Left ventricle myocardium inferior (tissue), 1 donor: ENCODE results near the gene TIMP1. TPM values are rescaled to one million over a fixed set of nuclear protein-coding genes. Genes with fewer than 3 reads are reported as not detected.
"Not testable (repeated sequence)": the region's sequence is repeated elsewhere in the genome, so short reads cannot be mapped to it uniquely, and the experiment has no call there.

Experiments
- DNase-seq: peaks from one replicate; pipeline ENCODE4 v3.0.0-alpha.2; 2020
- H3K27ac ChIP-seq: fragments of 200-600 bp; replicated peaks from 2 replicates; pipeline ENCODE4 v1.8.0; 2021
- H3K27me3 ChIP-seq: fragments of 200-600 bp; 2 replicates; pipeline ENCODE4 v1.8.0; 2021; ENCODE audit warnings: low read depth
- H3K36me3 ChIP-seq: fragments of 200-600 bp; 2 replicates; pipeline ENCODE4 v1.8.0; 2021
- H3K4me1 ChIP-seq: fragments of 200-600 bp; 2 replicates; pipeline ENCODE4 v1.8.0; 2021
- H3K4me3 ChIP-seq: fragments of 200-600 bp; 2 replicates; pipeline ENCODE4 v1.8.0; 2021; ENCODE audit warnings: mild to moderate bottlenecking, moderate library complexity
- H3K9me3 ChIP-seq: fragments of 200-600 bp; replicated peaks from 2 replicates; pipeline ENCODE4 v1.8.0; 2021
- intact Hi-C: fragments of 100-400 bp; cut with micrococcal nuclease; formaldehyde crosslinking; loops from one replicate; pipeline ENCODE4 v1.11.0; 2022
- total RNA-seq: library from RNA; stranded (reverse); fragmentation: NEBNext Ultra II Directional; extraction: Animal tissue kit (Norgen Biotek cat#: 25700); gene quantifications from one replicate; pipeline ENCODE4 v1.2.1, GENCODE V29; 2021
- TF ChIP-seq, protein P1 (sequence below): fragments of 200-600 bp; IDR thresholded peaks from 2 replicates; pipeline ENCODE4 v1.8.0; 2021; ENCODE audit warnings: antibody characterized with exemption, mild to moderate bottlenecking, borderline replicate concordance
- donor health status: DM: no; HTN: yes; CAD: no; lungs with severe emphysema.

The TIMP1 gene
- total RNA-seq, 1 donor from 2014 or later, result 99.3 TPM

GRCh38 chrX:47595716-47596251 is 13.5 kb downstream of the TIMP1 start:
- Histone ChIP-seq H3K27me3 (no peaks in the 10 kb centered on the region), H3K27ac (peak overlapping the region; percentile 61), H3K36me3 (no peaks in the 10 kb centered on the region), H3K4me3 (no peak overlapping the region), H3K9me3 (peaks cover 37% of the 10 kb centered on the region), H3K4me1 (no peaks in the 10 kb centered on the region)
- no peak for DNase-seq
- TF ChIP-seq, protein P1, sequence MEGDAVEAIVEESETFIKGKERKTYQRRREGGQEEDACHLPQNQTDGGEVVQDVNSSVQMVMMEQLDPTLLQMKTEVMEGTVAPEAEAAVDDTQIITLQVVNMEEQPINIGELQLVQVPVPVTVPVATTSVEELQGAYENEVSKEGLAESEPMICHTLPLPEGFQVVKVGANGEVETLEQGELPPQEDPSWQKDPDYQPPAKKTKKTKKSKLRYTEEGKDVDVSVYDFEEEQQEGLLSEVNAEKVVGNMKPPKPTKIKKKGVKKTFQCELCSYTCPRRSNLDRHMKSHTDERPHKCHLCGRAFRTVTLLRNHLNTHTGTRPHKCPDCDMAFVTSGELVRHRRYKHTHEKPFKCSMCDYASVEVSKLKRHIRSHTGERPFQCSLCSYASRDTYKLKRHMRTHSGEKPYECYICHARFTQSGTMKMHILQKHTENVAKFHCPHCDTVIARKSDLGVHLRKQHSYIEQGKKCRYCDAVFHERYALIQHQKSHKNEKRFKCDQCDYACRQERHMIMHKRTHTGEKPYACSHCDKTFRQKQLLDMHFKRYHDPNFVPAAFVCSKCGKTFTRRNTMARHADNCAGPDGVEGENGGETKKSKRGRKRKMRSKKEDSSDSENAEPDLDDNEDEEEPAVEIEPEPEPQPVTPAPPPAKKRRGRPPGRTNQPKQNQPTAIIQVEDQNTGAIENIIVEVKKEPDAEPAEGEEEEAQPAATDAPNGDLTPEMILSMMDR, result no peak
- intact Hi-C loops, result no loop called here

DNA sequence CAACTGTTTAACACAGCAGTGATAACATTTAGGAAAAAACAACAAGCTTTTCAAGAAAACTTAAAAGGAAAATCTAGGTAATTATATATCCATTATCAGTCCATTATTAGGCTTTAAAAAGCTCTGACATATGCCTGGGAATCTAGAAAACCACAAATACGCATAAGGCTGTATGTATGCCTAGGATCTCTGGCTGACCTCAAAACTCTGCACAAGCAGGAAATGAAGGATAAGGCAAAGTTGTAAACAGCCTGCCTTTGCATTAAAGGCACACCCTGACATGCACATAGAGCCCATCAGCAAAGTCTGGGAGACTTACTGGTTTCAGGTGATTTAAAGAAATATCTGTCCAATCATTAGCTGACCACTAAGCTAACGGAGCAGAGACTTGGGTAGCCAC is 14.0 kb downstream of the TIMP1 start:
- intact Hi-C loops, result no loop called here

DNA sequence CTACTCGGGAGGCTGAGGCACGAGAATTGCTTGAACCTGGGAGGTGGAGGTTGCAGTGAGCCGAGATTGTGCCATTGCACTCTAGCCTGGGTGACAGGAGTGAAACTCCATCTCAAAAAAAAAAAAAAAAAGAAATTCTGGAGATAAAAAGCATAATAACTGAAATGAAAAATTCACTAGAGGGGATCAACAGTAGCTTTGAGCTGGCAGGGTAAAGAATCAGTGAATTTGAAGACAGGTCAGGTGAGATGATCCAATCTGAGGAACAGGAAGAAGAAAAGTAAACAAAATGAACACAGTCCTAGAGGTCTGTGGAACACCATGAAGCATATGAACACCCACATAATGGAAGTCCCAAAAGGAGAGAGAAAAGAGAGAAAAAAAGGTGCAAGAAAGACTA is 15.0 kb downstream of the TIMP1 start:
- TF ChIP-seq, protein P1, result no peak

More for the DNA sequence above, 14.0 kb downstream of the TIMP1 start:
- Histone ChIP-seq H3K27ac (peak overlapping the region; percentile 61), H3K9me3 (peaks cover 41% of the 10 kb centered on the region), H3K4me3 (no peak overlapping the region), H3K27me3 (no peaks in the 10 kb centered on the region), H3K4me1 (no peaks in the 10 kb centered on the region), H3K36me3 (no peaks in the 10 kb centered on the region)
- TF ChIP-seq, protein P1, result no peak
- DNase-seq, result no peak

DNA sequence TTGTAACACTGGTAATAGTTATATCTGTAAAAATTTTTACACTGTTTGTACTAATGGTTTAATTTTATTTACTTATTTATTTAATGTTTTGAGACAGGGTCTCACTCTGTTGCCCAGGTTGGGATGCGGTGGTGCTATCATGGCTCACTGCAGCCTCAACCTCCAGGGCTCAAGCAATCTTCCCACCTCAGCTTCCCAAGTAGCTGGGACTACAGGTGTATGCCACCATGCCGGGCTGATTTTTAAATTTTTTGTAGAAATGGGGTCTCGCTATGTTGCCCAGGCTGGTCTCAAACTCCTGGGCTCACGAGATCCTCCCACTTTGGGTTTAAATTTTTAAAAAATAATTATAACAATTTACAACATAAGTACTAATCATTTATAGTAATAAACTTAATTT is 20.9 kb downstream of the TIMP1 start:
- H3K9me3 ChIP-seq, result peaks cover 22% of the 10 kb centered on the region
- H3K27ac ChIP-seq, DNase-seq, H3K4me3 ChIP-seq, H3K27me3 ChIP-seq, intact Hi-C loops, H3K36me3 ChIP-seq, H3K4me1 ChIP-seq: not testable (repeated sequence)

More for the DNA sequence above, 15.0 kb downstream of the TIMP1 start:
- Histone ChIP-seq H3K9me3 (peaks cover 41% of the 10 kb centered on the region), H3K4me3 (no peak overlapping the region), H3K27ac (no peak overlapping the region), H3K36me3 (no peaks in the 10 kb centered on the region), H3K4me1 (no peaks in the 10 kb centered on the region), H3K27me3 (no peaks in the 10 kb centered on the region)
- intact Hi-C loops, result no loop called here
- DNase-seq, result no peak

- H3K36me3 ChIP-seq, result no peaks in the 10 kb centered on the region
- H3K4me3 ChIP-seq, result no peak overlapping the region
- TF ChIP-seq, protein P1, result no peak
- H3K4me1 ChIP-seq, result no peaks in the 10 kb centered on the region
- no peaks in the 10 kb centered on the region for H3K27me3 ChIP-seq
- no peak overlapping the region for H3K27ac ChIP-seq
- intact Hi-C loops, result no loop called here
- H3K9me3 ChIP-seq, result peaks cover 12% of the 10 kb centered on the region
- no peak for DNase-seq
These were observed 22.8 kb downstream of the TIMP1 start for GRCh38 chrX:47605024-47605423.

- H3K27me3 ChIP-seq, result no peaks in the 10 kb centered on the region
- TF ChIP-seq, protein P1, result no peak
- no peak for DNase-seq
- intact Hi-C loops, result no loop called here
- H3K36me3 ChIP-seq, result no peaks in the 10 kb centered on the region
- H3K4me3 ChIP-seq, result no peak overlapping the region
- H3K4me1 ChIP-seq, result no peaks in the 10 kb centered on the region
- no peaks in the 10 kb centered on the region for H3K9me3 ChIP-seq
- H3K27ac ChIP-seq, result no peak overlapping the region
These were observed 24.9 kb downstream of the TIMP1 start for GRCh38 chrX:47607091-47607490.
